NCI-H2196 treated with DMSO at 0.1 percent for 48 hours (cell line): ENCODE results near the gene RAB22A.

Source experiments
- DNase-seq: peaks from one replicate; lab custom pipeline; 2025; ENCODE audit not compliant: unreplicated experiment; lab: John Stamatoyannopoulos, UW

Gene RAB22A

GRCh38 chr20:58300321-58300720 is 9.2 kb upstream of the RAB22A start:
- DNase-seq: no peak

DNA sequence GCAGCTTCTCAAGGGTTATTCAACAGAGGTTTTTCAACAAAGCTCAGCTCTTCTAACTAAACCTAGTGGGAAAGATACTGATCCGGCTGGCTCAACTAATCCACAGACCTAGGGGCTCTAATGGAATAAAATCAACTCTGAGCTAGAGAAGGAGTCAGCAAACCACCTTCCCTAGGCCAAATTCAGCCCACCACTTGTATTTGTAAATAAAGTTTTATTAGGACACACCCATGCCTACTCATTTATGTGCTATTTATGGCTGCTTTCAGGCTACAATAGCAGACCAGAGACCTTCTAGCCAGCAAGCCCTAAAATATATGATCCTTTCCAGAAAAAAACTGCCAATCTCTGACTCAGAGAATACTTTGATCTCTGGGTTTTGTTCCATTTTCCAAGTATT is 6.0 kb upstream of the RAB22A start:
- DNase-seq: no peak

- DNase-seq: no peak
Measured at GRCh38 chr20:58305061-58305460, 4.5 kb upstream of the RAB22A start.

DNA sequence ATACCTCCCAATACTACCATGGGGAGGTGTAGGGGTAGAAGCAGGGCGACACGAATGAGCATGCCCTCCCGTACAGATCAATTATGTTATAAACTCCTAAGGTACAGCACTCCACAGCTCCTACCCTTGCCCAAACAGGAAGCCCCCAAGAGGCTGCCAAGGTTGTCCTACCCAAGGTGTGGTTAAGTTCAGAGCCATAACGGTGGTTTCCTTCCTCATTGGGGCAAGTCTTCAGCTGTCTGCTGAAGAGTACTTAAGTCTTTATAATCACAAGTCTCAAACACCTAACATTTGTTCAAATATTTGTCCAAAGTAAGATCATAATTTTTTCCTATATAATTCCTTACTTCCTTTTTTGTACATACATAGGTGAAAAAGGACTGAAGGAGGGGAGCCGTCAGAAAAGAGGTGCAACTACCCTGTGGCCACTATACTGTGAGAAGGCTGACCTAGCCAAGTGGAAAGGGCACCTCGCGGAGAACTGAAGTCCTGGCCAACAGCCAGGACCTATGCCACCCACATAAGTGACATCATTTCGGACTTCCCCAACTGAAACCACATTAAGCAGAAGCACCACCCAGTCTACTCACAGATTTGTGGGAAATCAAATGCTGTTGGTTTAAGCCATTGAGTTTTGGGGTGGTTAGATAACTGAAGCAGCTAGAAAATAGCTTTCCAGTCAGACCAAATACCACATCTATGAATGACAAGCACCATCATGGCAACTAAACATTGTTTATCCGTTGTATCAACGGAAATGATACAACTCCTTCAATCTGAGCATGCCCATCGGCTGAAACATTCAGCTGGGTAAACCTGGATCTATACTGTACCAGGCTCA is 2.9 kb upstream of the RAB22A start:
- DNase-seq: peak; percentile 11

GRCh38 chr20:58307270-58307669 is 2.2 kb upstream of the RAB22A start:
- no peak for DNase-seq

GRCh38 chr20:58308290-58308679 is 1.2 kb upstream of the RAB22A start:
- DNase-seq: no peak

DNA sequence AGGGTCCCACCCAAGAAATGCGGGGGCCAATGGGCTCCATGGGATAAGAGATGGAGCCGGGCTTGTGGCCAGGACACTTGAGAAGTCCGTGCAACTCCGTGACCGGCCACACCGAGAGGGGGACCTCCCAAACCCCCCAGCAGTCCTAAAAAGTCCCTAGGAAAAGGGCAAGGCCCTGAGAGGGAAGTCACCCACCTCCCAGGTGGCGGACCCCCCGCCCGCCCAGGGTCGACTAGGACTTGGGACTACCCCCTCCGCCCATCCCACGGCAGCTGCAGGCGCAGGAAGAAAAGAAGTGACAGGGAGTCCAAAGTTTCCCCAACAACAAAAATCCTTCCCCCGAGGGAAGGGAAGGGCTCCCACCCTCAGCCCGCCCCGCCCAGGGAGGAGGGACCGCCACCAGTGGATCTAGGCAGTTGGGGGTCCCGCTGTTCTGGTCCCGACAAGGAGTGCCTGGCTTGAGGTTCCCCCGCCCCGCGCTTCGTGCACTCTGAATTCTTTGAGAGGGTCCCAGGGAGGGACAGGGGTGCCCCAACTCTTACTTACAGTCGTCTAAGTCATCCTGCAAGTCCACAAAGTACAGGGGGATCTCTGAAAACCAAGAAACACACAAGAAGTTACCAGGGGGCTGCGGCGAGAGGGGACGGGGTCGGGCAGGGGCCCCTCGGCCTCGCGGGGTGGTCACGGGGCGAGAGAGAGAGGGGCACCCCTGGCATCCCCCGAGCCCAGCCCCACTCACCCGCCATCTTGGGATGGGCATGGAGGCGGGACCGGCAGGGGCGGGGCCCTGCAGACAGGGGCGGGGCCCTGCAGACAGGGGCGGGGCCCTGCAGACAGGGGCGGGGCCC is 611 bp upstream of the RAB22A start:
- no peak for DNase-seq

DNA sequence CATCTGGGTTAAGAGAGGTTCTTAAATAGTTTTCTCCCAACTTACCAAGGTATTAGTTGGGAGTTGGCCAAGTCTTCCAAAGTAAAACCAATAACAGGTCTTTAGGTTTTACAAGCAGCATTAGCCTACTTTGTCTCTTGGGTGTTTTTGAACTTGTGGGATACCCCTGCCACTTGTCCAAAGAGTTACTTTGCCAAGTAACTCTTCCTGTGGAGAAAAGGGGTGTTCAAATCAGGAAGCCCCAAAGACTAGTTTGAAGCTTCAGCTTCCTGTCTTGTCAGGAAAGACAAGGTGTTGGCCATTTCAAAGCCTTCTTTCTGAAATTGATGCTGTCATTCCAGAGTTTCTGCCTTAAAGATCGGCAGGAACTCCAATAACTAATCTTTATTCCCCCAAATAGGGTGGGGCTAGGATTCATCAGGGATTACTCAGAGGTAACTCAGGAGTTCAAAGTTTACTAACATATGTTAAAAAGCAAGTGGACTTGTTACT is 822 bp downstream of the RAB22A start:
- no peak for DNase-seq

DNA sequence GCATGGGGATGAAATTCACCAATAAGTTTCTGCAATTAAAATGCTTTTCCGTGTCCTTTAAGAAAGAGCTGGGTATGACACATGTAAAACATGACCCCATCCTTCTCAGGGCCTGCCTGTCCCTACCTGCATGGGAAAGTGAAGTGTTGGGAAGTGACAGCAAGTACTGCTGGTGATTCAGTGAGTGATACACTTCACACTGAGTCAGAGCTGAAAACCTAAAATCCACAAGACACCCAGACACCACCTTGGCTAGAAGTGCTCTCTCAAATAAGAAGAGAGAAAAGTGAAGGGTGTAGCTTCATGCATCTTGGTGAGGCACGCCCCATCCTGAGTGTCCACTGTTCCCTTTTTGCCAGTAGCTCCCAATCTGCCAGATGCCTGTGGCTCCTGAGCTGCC is 3.3 kb downstream of the RAB22A start:
- no peak for DNase-seq

- no peak for DNase-seq
Measured at GRCh38 chr20:58313396-58313795, 3.9 kb downstream of the RAB22A start.

DNA sequence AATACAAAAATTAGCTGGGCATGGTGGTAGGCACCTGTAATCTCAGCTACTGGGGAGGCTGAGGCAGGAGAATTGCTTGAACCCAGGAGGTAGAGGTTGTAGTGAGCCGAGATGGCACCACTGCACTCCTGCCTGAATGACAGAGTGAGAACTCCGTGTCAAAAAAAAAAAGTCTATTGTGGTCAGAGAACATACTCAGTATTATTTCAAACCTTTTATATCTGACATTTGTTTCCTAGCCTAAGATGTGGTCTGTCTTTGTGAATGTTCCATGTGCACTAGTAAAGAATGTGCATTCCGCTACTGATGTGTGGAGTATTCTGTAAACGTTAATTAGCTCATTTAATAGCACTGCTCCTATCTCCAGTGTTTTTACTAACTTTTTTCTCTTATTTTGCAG is 11.7 kb downstream of the RAB22A start:
- no peak for DNase-seq

GRCh38 chr20:58322083-58322482 is 12.6 kb downstream of the RAB22A start:
- no peak for DNase-seq

GRCh38 chr20:58325912-58326311 is 16.4 kb downstream of the RAB22A start:
- DNase-seq: no peak

DNA sequence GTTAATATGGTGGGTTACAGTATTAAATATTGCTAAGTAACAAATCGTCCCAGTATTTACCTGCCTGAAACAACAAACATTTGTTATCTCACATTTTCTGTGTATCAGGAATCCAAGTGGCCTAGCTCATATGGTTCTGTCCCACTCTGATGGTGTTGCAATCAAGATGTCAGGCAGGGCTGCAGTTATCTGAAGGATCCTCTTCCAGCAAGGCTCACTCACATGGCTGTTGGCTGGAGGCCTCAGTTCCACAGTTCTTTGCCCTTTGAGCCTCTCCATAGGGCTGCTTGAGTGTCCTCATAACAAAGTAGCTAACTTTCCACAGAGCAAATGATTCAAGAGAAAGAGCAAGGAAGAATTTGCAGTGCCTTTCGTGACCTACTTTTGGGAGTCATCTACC is 17.7 kb downstream of the RAB22A start:
- DNase-seq: no peak

DNA sequence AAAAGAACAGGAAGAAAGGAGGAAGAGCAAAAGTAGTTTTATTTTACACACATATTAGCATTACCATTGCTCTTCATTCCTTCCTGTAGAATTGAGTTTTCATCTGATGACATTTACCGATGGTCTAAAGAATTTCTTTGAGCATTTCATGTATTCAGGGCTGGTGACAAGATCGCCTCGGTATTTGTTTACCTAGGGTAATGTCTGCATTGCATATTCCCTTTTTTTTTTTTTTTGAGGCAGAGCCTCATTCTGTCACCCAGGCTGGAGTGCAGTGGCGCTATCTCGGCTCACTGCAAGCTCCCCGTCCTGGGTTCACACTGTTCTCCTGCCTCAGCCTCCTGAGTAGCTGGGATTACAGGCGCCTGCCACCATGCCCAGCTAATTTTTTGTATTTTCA is 19.3 kb downstream of the RAB22A start:
- DNase-seq: no peak

GRCh38 chr20:58329711-58330110 is 20.2 kb downstream of the RAB22A start:
- no peak for DNase-seq

DNA sequence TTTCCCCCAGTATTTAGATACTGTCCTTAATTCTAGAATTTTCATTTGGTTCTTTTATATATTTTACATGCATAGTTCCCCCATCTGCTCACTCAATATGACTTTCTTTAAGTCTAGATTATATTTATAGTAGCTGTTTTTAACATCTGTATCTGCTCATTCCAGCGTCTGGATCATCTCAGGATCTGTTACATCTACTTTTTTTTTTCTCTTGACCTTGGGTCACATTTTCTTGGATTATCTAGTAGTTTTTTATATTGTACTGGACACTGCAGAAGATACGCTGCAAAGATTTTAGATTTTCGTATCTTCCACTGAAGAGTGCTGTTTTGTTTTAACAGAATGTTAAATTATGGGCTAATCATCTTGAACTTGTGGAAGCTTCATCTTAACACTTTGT is 20.7 kb downstream of the RAB22A start:
- DNase-seq: no peak

DNA sequence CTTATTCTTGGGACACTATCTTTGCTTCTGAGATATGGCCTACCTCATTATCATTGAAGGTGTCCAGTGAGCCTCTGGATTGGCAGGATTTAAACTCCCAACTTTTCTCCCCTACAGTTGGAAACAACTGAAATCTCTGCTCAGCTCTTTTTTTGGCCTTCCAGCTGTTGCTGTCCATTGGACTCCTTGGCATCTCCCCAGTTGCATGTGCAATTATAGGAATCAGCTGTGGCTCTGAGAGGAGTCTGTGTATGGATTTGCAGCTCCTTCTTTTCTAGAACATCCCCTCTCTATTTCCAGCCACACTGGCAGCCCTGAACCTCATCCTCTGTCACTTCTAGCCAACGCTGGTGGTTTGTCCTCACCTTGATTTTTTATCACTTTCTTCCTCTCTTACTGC is 21.2 kb downstream of the RAB22A start:
- no peak for DNase-seq

DNA sequence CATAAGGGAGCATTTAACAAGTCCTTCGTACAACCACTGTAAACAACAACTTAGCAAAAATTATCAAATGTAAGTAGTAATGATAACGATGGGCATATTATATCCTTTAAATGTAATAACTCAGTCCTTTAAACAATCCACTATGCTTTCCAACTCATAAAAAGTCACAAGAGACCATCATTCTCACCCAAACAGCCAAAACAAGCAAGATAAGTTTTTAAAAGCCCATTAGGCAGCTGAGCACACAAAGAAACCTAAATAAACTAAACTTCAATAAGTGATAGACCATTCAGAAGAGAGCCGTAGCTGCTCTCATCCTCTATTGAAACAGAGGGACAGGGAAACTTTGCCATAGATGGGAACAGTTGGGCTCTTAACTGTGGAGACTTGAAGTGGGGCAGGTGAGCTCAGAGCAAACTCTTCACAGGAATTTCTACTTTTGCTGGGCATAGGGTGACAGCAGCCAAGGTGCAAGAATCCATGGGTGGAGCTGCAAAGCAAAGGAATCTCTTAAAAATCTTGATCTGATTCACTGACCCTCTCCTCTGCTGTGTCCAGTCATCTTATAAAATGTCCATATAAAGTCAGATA is 22.5 kb downstream of the RAB22A start:
- DNase-seq: no peak

DNA sequence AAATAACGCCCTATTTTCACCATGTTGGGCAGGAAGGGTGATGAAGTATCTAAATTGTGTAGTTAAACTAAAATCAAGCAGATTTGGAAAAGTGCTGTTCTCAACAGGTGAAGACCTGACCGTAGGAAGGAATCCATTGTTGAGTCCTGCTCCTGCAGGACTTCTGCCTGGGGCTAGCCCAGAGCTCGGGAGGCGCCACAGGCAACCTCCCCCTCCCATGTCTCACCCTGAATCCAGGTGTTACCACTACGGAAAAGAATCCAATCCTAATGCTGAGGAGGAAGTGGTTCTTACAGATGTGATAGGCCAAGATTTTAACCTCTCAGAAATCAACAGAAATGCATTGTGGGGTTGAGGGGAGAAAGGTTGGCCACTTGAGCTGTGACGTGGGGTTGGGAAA is 30.2 kb downstream of the RAB22A start:
- no peak for DNase-seq

DNA sequence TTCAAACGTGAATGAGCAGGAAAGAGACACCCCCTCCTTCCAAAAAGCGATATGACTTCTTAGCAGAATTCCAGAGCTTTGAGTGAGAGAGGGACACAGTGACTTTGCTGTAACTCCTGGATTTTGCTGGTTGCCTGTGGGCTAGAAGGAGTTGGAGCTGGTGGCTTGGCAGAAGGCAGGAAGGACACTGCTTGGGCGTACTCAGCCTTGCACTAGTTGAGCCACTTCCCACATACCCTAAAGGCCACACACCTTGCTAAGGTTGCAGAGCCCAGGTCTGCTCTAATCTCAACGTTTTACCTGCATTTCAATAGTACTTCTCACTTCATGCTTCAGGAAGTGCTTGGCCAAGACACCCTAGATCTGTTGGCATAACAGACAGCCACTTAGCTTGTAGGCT is 30.6 kb downstream of the RAB22A start:
- no peak for DNase-seq

GRCh38 chr20:58340853-58341252 is 31.3 kb downstream of the RAB22A start:
- DNase-seq: no peak
